HCT116 (cell line): ENCODE data around the gene AKAP5. TPM values are rescaled to one million over a fixed set of nuclear protein-coding genes. Genes with fewer than 3 reads are reported as not detected.

Experiments used
- ATAC-seq: fragments of 200-7000 bp; cut with Tn5 transposase; 2 replicates; pipeline ENCODE4 v1.9.1; 2020; ENCODE audit warnings: mild to moderate bottlenecking, moderate library complexity
- BruUV-seq: library from RNA; stranded (reverse); fragments of 400-500 nt; replicated peaks from 2 replicates; lab custom pipeline; 2021; lab: Mats Ljungman, UMichigan
- CTCF ChIA-PET: fragments of 300-600 bp; sonication (Branson Sonifier 250); formaldehyde crosslinking; loops from one replicate; lab custom pipeline; 2021; ENCODE audit warnings: antibody characterized with exemption; lab: Charles Lee
- POLR2A ChIA-PET: fragments of 300-600, 350-600 bp; sonication (Branson Sonifier 250); formaldehyde crosslinking; loops from one replicate; lab custom pipeline; 2021; ENCODE audit warnings: antibody characterized with exemption; lab: Charles Lee
- RAD21 ChIA-PET, 2 experiments: fragments of 300-600 bp; sonication (Branson Sonifier 250); formaldehyde crosslinking; loops; one replicate each; lab custom pipeline; 2023; ENCODE audit warnings: low total read pairs in 2 of 2; ENCODE audit not compliant: uncharacterized antibody in 2 of 2, unreplicated experiment in 2 of 2, low non-redundant PET in 1 of 2; lab: Charles Lee
- DNase-seq: peaks from one replicate; pipeline ENCODE4 v3.0.0-alpha.2; 2010; ENCODE audit warnings: low read depth, low spot score
- H2AFZ ChIP-seq: fragments of 200-600 bp; shearing (Covaris generic), sonication (generic); 2 replicates; pipeline ENCODE4 v1.6.1; 2017; ENCODE audit warnings: low read depth, mixed run types, mixed read lengths, antibody characterized with exemption, low read length; ENCODE audit not compliant: poor library complexity, severe bottlenecking
- H3K27ac ChIP-seq: 2 replicates; pipeline ENCODE4 v1.5.1; 2012; ENCODE audit warnings: low read depth, low read length
- H3K27me3 ChIP-seq: fragments of 200-600 bp; sonication (generic); 2 replicates; pipeline ENCODE4 v1.6.1; 2016; ENCODE audit warnings: mixed run types, low read length, mixed read lengths; ENCODE audit not compliant: insufficient read depth
- H3K36me3 ChIP-seq, 2 experiments: fragments of 200-500 bp in 1 of 2; fragments of 200-600 bp in 1 of 2; sonication (Bioruptor generic) in 1 of 2; sonication (generic) in 1 of 2; 2 replicates each; pipeline versions ENCODE4 v1.5.1 to v1.6.1; 2014 to 2016; ENCODE audit warnings: low read length in 2 of 2, inconsistent platforms in 1 of 2, mixed read lengths in 1 of 2, mixed run types in 1 of 2; ENCODE audit not compliant: insufficient read depth in 2 of 2, control insufficient read depth in 1 of 2
- H3K4me1 ChIP-seq, 2 experiments: fragments of 200-600 bp in 1 of 2; sonication (generic) in 1 of 2; 2 replicates each; pipeline versions ENCODE4 v1.5.1 to v1.6.1; 2012 to 2017; ENCODE audit warnings: low read length in 2 of 2, inconsistent platforms in 1 of 2, mild to moderate bottlenecking in 1 of 2, mixed read lengths in 1 of 2, mixed run types in 1 of 2, moderate library complexity in 1 of 2; ENCODE audit not compliant: insufficient read depth in 2 of 2, control insufficient read depth in 1 of 2
- H3K4me2 ChIP-seq: fragments of 200-600 bp; sonication (generic); 2 replicates; pipeline ENCODE4 v1.6.1; 2017; ENCODE audit warnings: mixed run types, low read length, mixed read lengths
- H3K4me3 ChIP-seq, 2 experiments: fragments of 200-600 bp in 1 of 2; sonication (generic) in 1 of 2; replicated peaks in 1 of 2; 2 replicates each; pipeline ENCODE4 v1.5.1; 2011 to 2016; ENCODE audit warnings: low read length in 2 of 2, control low read depth in 1 of 2, low read depth in 1 of 2, mild to moderate bottlenecking in 1 of 2, mixed read lengths in 1 of 2, mixed run types in 1 of 2
- H3K79me2 ChIP-seq: fragments of 200-600 bp; sonication (generic); 2 replicates; pipeline ENCODE4 v1.6.1; 2017; ENCODE audit warnings: mild to moderate bottlenecking, mixed run types, low read length, moderate library complexity, mixed read lengths; ENCODE audit not compliant: insufficient read depth
- H3K9ac ChIP-seq: fragments of 200-600 bp; sonication (generic); 2 replicates; pipeline ENCODE4 v1.6.1; 2016; ENCODE audit warnings: low read length, mixed read lengths
- H3K9me2 ChIP-seq: fragments of 200-600 bp; sonication (generic), shearing (Covaris generic); 2 replicates; pipeline ENCODE4 v1.6.1; 2017; ENCODE audit warnings: mixed run types, mild to moderate bottlenecking, moderate library complexity; ENCODE audit not compliant: insufficient read depth
- H3K9me3 ChIP-seq, 2 experiments: fragments of 200-500 bp in 1 of 2; fragments of 200-600 bp in 1 of 2; sonication (Bioruptor generic) in 1 of 2; sonication (generic) in 1 of 2; 2 replicates each; pipeline ENCODE4 v1.6.1; 2014 to 2017; ENCODE audit warnings: low read length in 2 of 2, mixed read lengths in 2 of 2, inconsistent platforms in 1 of 2, low read depth in 1 of 2, mild to moderate bottlenecking in 1 of 2, mixed run types in 1 of 2, moderate library complexity in 1 of 2; ENCODE audit not compliant: control insufficient read depth in 1 of 2, insufficient read depth in 1 of 2
- H4K20me1 ChIP-seq: fragments of 200-600 bp; sonication (generic), shearing (Covaris generic); 2 replicates; pipeline ENCODE4 v1.6.1; 2017; ENCODE audit warnings: mixed run types, mild to moderate bottlenecking, moderate library complexity; ENCODE audit not compliant: insufficient read depth
- CEBPB ChIP-seq: IDR thresholded peaks from 2 replicates; pipeline ENCODE4 v1.6.1; 2012; ENCODE audit warnings: low read depth
- ELF1 ChIP-seq: IDR thresholded peaks from 2 replicates; pipeline ENCODE4 v1.6.1; 2012; ENCODE audit warnings: low read depth, borderline replicate concordance
- EZH2 ChIP-seq: fragments of 200-600 bp; sonication (generic); IDR thresholded peaks from 2 replicates; pipeline ENCODE4 v1.6.1; 2017; ENCODE audit warnings: antibody characterized with exemption, mixed run types
- EZH2phosphoT487 ChIP-seq: fragments of 200-600 bp; IDR thresholded peaks from 2 replicates; pipeline ENCODE4 v1.6.1; 2018; ENCODE audit warnings: antibody characterized with exemption, borderline replicate concordance
- FOSL1 ChIP-seq: IDR thresholded peaks from 2 replicates; pipeline ENCODE4 v1.6.1; 2012; ENCODE audit warnings: low read depth
- JUND ChIP-seq: IDR thresholded peaks from 2 replicates; pipeline ENCODE4 v1.6.1; 2012
- POLR2AphosphoS5 ChIP-seq: IDR thresholded peaks from 2 replicates; pipeline ENCODE4 v1.6.1; 2011; ENCODE audit warnings: mild to moderate bottlenecking, low read depth, low read length, moderate library complexity
- SIN3A ChIP-seq: IDR thresholded peaks from 2 replicates; pipeline ENCODE4 v1.6.1; 2012; ENCODE audit warnings: low read depth
- intact Hi-C: fragments of 100-400 bp; cut with micrococcal nuclease; formaldehyde crosslinking; loops from 2 replicates; pipeline ENCODE4 v1.10.0; 2022
- total RNA-seq: library from RNA; stranded (reverse); gene quantifications from one replicate; pipeline ENCODE4 v1.2.1, GENCODE V29; 2021; ENCODE audit not compliant: unreplicated experiment
- TF ChIP-seq, protein P1 (sequence below), 3 experiments: fragments of 200-600 bp in 1 of 3; sonication (generic) in 1 of 3; IDR thresholded peaks in 2 of 3; conservative IDR thresholded peaks in 1 of 3; 2 replicates each; pipeline ENCODE4 v1.5.1; 2012 to 2017; ENCODE audit warnings: low read depth in 2 of 3, low read length in 2 of 3, antibody characterized with exemption in 1 of 3, borderline replicate concordance in 1 of 3, control low read depth in 1 of 3, mild to moderate bottlenecking in 1 of 3, mixed read lengths in 1 of 3, mixed run types in 1 of 3, moderate library complexity in 1 of 3; ENCODE audit not compliant: insufficient read depth in 1 of 3

Gene AKAP5
- total RNA-seq, 1 experiment from 2014 or later: 0.54 TPM

DNA sequence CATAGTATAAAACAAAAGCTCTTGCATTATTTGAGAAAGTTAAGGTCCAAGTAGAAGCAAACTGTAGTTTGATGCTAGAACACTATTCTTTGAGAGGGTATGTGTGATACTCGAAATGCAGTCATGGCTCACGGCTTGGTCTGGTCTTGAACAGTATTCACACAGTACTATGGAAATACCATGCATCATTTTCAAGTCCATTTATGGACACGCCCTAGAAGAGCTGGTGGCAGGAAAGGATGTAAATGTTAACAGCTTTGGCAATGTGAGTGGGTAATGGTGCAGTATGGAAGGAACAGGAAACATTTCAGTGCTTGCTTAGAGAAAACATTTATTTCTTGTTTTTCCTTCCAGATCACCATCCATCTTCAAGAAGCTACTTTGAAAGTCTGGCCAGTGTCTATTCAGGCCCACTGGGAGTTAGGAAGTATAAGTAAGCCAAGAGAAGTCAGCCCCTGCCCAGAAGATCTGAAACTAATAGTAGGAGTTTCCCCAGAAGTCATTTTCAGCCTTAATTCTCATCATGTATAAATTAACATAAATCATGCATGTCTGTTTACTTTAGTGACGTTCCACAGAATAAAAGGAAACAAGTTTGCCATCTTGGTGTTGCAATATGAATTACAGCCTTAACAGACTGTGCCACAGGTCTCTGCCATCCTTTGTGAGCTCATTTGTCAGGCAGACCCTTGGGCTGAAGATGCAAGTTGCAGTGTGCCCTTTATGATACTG lies 5.7 kb upstream of the AKAP5 start:
- intact Hi-C loops: no loop called here
- no peak overlapping the region for H3K9ac ChIP-seq
- TF ChIP-seq CEBPB (no peak), EZH2 (no peak), SIN3A (no peak), POLR2AphosphoS5 (no peak), JUND (no peak), FOSL1 (no peak), EZH2phosphoT487 (no peak), ELF1 (no peak)
- TF ChIP-seq, protein P1, sequence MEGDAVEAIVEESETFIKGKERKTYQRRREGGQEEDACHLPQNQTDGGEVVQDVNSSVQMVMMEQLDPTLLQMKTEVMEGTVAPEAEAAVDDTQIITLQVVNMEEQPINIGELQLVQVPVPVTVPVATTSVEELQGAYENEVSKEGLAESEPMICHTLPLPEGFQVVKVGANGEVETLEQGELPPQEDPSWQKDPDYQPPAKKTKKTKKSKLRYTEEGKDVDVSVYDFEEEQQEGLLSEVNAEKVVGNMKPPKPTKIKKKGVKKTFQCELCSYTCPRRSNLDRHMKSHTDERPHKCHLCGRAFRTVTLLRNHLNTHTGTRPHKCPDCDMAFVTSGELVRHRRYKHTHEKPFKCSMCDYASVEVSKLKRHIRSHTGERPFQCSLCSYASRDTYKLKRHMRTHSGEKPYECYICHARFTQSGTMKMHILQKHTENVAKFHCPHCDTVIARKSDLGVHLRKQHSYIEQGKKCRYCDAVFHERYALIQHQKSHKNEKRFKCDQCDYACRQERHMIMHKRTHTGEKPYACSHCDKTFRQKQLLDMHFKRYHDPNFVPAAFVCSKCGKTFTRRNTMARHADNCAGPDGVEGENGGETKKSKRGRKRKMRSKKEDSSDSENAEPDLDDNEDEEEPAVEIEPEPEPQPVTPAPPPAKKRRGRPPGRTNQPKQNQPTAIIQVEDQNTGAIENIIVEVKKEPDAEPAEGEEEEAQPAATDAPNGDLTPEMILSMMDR (IDR thresholded peaks at IDR 0.05 in 2 of 3, conservative IDR thresholded peaks at IDR 0.05 in 1 of 3; ENCODE audit: borderline replicate concordance in 1 of 3, insufficient read depth in 1 of 3, low read depth in 2 of 3, low read length in 2 of 3): no peak
- H2AFZ ChIP-seq: no peak overlapping the region
- ChIA-PET POLR2A (no interaction called here), RAD21 (no interaction called here), CTCF (no interaction called here)
- no peak for DNase-seq
- H3K9me2 ChIP-seq: no peaks in the 10 kb centered on the region
- ATAC-seq: no peak
- no peak overlapping the region for H3K27ac ChIP-seq
- no peaks in the 10 kb centered on the region for H3K9me3 ChIP-seq
- H3K4me2 ChIP-seq: no peak overlapping the region
- no peak overlapping the region for H3K4me3 ChIP-seq
- no peaks in the 10 kb centered on the region for H4K20me1 ChIP-seq
- H3K79me2 ChIP-seq: no peaks in the 10 kb centered on the region
- no TSS peak for BruUV-seq
- H3K36me3 ChIP-seq: peaks cover 14 to 28% of the 10 kb centered on the region in 2 experiments; a peak in 3 of 4 replicates
- H3K4me1 ChIP-seq: no peaks in the 10 kb centered on the region
- H3K27me3 ChIP-seq: no peaks in the 10 kb centered on the region
